ENCODE results near the gene HEMK1. TPM values are rescaled to one million over a fixed set of nuclear protein-coding genes. Genes with fewer than 3 reads are reported as not detected.

HEMK1 gene
- total and polyA plus RNA-seq, 2 of the 4 experiments (the other 2 are of a cell fraction), result 17.2 to 20.8 TPM

DNA sequence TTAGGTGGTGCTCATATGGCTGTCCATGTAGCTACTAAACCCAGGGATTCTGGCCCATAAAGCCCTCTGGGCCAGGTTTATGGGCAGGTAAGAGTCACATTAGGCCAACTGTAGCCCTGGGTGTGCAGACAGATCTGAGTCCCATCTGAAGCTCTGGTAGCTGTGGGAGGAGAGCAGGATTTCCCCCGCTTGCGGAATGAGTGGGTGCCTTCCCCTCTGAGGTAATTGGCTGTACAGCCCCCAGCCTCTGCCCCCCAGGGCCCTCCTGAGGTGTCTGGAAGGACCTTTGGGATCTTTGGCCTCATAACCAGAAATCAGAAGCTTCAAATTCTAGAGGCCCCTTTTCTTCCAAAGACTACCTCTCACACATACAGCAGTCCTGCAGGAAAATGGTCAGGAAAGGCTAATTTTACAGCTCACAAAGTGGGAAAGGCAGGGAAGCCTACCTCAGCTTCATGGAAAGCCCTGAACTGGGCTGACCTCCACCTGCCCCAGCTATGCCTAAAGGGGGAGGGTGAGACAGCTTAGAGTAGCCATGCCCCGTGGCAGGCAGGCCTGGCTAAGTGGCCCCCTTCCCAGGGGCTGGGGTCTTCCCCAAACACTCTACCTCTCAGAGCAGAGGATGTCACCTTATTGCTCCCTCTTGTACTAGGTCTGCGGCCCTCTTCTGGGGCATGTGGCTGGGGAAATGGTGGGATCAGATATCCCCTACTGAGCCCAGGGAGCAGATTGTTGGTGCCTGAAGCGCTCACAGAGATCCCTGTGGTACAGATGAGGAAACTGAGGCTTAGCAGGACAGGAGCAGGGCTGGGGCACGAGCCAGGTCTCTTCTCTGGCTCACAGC lies 16.8 kb downstream of the HEMK1 start:
- no TSS peak for BruUV-seq (replicated peaks)
- no peak overlapping the region for H2BK120ac ChIP-seq (ENCODE audit: low read depth, low read length)
- POLR2A ChIA-PET (ENCODE audit: unreplicated experiment), result no interaction called here
- H3K4me3 ChIP-seq (ENCODE audit: insufficient read depth, low read depth, low read length), result no peak overlapping the region
- H2BK5ac ChIP-seq (ENCODE audit: low read depth, low read length, poor library complexity, severe bottlenecking), result no peak overlapping the region
- intact Hi-C loops (cut with micrococcal nuclease), result no loop called here
- no peak overlapping the region for H3K56ac ChIP-seq (ENCODE audit: extremely low read depth, insufficient read depth, low read length)
- H3K4me1 ChIP-seq (ENCODE audit: control insufficient read depth, insufficient read depth, low read length), result no peaks in the 10 kb centered on the region; the same call in 1 of the 2 replicates
- H3K14ac ChIP-seq (replicated peaks; ENCODE audit: low read depth, low read length), result no peak overlapping the region
- H3K36me3 ChIP-seq (ENCODE audit: control insufficient read depth, insufficient read depth, low read length), result peaks cover 12% of the 10 kb centered on the region; the same call in 1 of the 2 replicates
- no peaks in the 10 kb centered on the region for H3K79me1 ChIP-seq (ENCODE audit: low read depth in 1 of 2, low read length in 2 of 2)
- CTCF ChIA-PET, result interaction anchor here (0.6 kb wide), 1 partner anchor 28 kb away, joined by 3 read pairs; no protein-coding TSS in a partner anchor
- no peak overlapping the region for H2BK15ac ChIP-seq (ENCODE audit: low read depth, low read length)
- H3K4ac ChIP-seq (ENCODE audit: low read depth, low read length), result no peak overlapping the region
- no peak overlapping the region for H2AK5ac ChIP-seq (ENCODE audit: low read depth, low read length)
- 93% methylated on average over 2 of the region's 6 CpGs; no CpG with 5 or more reads in 1 of the 2 experiments for WGBS, 2 experiments (ENCODE audit: extremely low coverage in 2 of 2, insufficient read length in 1 of 2)
- no peak overlapping the region for H2AFZ ChIP-seq (replicated peaks; ENCODE audit: low read length, poor library complexity)
- no peak overlapping the region for H3K9ac ChIP-seq (ENCODE audit: low read depth, low read length)
- no peaks in the 10 kb centered on the region for H3K27me3 ChIP-seq (ENCODE audit: control insufficient read depth, insufficient read depth, low read length)
- H3K27ac ChIP-seq (ENCODE audit: insufficient read depth, low read length), result no peak overlapping the region
- no peak overlapping the region for H4K5ac ChIP-seq (ENCODE audit: low read depth, low read length)
- no peak overlapping the region for H2BK20ac ChIP-seq (ENCODE audit: low read depth, low read length)
- H3K9me3 ChIP-seq (ENCODE audit: control insufficient read depth, insufficient read depth, low read length), result no peaks in the 10 kb centered on the region
- in situ Hi-C loops (cut with MboI; ENCODE audit: low sequenced_read_pairs), result no loop called here
- no peak overlapping the region for H4K91ac ChIP-seq (ENCODE audit: insufficient read depth, low read depth, low read length)
- no peak overlapping the region for H2AK9ac ChIP-seq (replicated peaks; ENCODE audit: low read depth, low read length, poor library complexity)
- no peak overlapping the region for H3K4me2 ChIP-seq (ENCODE audit: low read depth, low read length)
- no peak overlapping the region for H3K18ac ChIP-seq (ENCODE audit: low read depth, low read length)
- no peaks in the 10 kb centered on the region for H3K9me1 ChIP-seq (ENCODE audit: insufficient read depth, low read length)
- ATAC-seq (ENCODE audit: low read depth) (no peak), DNase-seq (no peak)
- H3K23ac ChIP-seq (ENCODE audit: low read depth, low read length), result no peak overlapping the region
- H4K8ac ChIP-seq (ENCODE audit: low read depth in 2 of 2, low read length in 2 of 2), result no peak overlapping the region
- dilution Hi-C loops (cut with HindIII; ENCODE audit: low sequenced_read_pairs, unreplicated experiment), result no loop called here
- H4K20me1 ChIP-seq (ENCODE audit: insufficient read depth, low read length), result no peaks in the 10 kb centered on the region
- TF ChIP-seq MAFK (IDR thresholded peaks at IDR 0.05; ENCODE audit: low read depth, low read length) (no peak), NFE2L2 (IDR thresholded peaks at IDR 0.05; ENCODE audit: low read depth, low read length) (no peak), CTCF (conservative IDR thresholded peaks at IDR 0.05; ENCODE audit: low read depth, low read length) (no peak), MXI1 (IDR thresholded peaks at IDR 0.05; ENCODE audit: borderline replicate concordance, low read depth, low read length) (no peak), USF2 (IDR thresholded peaks at IDR 0.05; ENCODE audit: low read depth, low read length) (no peak), RCOR1 (IDR thresholded peaks at IDR 0.05; ENCODE audit: insufficient replicate concordance, low read length) (no peak), RAD21 (IDR thresholded peaks at IDR 0.05; ENCODE audit: low read length) (no peak), FOS (IDR thresholded peaks at IDR 0.05; ENCODE audit: low read depth, low read length) (no peak), POLR2A (IDR thresholded peaks at IDR 0.05; ENCODE audit: low read depth, low read length) (no peak), CEBPB (IDR thresholded peaks at IDR 0.05; ENCODE audit: low read depth, low read length) (no peak), RFX5 (IDR thresholded peaks at IDR 0.05; ENCODE audit: low read depth, low read length) (no peak), SMC3 (IDR thresholded peaks at IDR 0.05; ENCODE audit: low read depth, low read length) (no peak), MAZ (IDR thresholded peaks at IDR 0.05; ENCODE audit: borderline replicate concordance, low read depth, low read length) (no peak), CHD1 (IDR thresholded peaks at IDR 0.05; ENCODE audit: low read depth, low read length) (no peak), BHLHE40 (IDR thresholded peaks at IDR 0.05; ENCODE audit: low read depth, low read length) (no peak)
